H1 (cell line): Measurements from ENCODE around the gene CTDNEP1. TPM values are rescaled to one million over a fixed set of nuclear protein-coding genes. Genes with fewer than 3 reads are reported as not detected.

Source experiments
- SIN3A ChIP-seq, 2 experiments: IDR thresholded peaks in 1 of 2; conservative IDR thresholded peaks in 1 of 2; 2 replicates each; pipeline ENCODE4 v1.6.1; 2011 to 2012; ENCODE audit warnings: low read length in 2 of 2, improper control_type of control experiment in 1 of 2, low read depth in 1 of 2, mild to moderate bottlenecking in 1 of 2
- polyA plus RNA-seq, 7 experiments: library from polyadenylated mRNA; depleted of rRNA in 3 of 7; stranded (reverse) in 5 of 7; unstranded in 2 of 7; fragments of >200 nt in 5 of 7; fragments of 200-250 nt in 2 of 7; gene quantifications; 1 replicate in 5 of 7; 2 replicates in 1 of 7; 4 replicates in 1 of 7; pipeline versions ENCODE4 v1.2.1 to v1.2.3, GENCODE V29; 2011 to 2013; ENCODE audit warnings: missing spikeins in 2 of 7, mixed read lengths in 2 of 7
- total RNA-seq: library from RNA; stranded (reverse); fragmentation: NEBNext Ultra II Directional; extraction: Animal tissue kit (Norgen Biotek cat#: 25700); gene quantifications from 2 replicates; pipeline ENCODE4 v1.2.1, GENCODE V29; 2021

CTDNEP1 gene
- total and polyA plus RNA-seq, 2 of the 8 experiments (the other 6 are each of a cell fraction or from before 2014, with no cell fraction given) = 114 to 123 TPM

DNA sequence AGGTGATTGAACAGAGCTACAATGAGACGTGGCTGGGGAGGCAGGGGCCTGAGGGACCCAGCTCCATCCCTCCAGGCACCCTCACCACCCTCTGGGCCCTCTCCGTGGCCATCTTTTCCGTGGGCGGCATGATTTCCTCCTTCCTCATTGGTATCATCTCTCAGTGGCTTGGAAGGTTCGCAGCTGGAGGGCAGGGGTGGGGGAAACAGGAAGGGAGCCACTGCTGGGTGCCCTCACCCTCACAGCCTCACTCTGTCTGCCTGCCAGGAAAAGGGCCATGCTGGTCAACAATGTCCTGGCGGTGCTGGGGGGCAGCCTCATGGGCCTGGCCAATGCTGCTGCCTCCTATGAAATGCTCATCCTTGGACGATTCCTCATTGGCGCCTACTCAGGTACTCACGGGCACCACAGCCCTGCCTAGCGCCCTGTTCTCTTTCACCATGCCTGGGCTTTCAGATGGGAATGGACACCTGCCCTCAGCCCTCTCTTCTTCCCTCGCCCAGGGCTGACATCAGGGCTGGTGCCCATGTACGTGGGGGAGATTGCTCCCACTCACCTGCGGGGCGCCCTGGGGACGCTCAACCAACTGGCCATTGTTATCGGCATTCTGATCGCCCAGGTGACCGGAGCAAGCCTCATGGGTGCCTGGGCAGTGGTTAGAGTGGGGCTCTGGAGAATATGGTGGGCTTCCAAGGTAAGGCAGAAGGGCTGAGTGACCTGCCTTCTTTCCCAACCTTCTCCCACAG lies 32.1 kb upstream of the CTDNEP1 start (continued):
- no peak for TF ChIP-seq SIN3A (conservative IDR thresholded peaks at IDR 0.05 in 1 of 2, IDR thresholded peaks at IDR 0.05 in 1 of 2; ENCODE audit: low read depth in 1 of 2, low read length in 2 of 2)
- TF ChIP-seq, all 59 proteins: peak for 0
